H9 (cell line): ENCODE measurements around the gene LINGO1. TPM values are rescaled to one million over a fixed set of nuclear protein-coding genes. Genes with fewer than 3 reads are reported as not detected.

Experiments
- DNase-seq: peaks from one replicate; pipeline ENCODE4 v3.0.0-alpha.2; 2017
- H2AFZ ChIP-seq: one replicate; pipeline ENCODE4 v1.6.1; 2013; ENCODE audit warnings: mild to moderate bottlenecking, low read length, control low read depth, moderate library complexity
- H2AK5ac ChIP-seq: 2 replicates; pipeline ENCODE4 v1.6.1; 2013; ENCODE audit warnings: low read length, control low read depth, mixed read lengths; ENCODE audit not compliant: insufficient read length
- H2BK120ac ChIP-seq: one replicate; pipeline ENCODE4 v1.6.1; 2013; ENCODE audit warnings: low read depth, mild to moderate bottlenecking, low read length, control low read depth, inconsistent platforms; ENCODE audit not compliant: poor library complexity, severe bottlenecking
- H2BK12ac ChIP-seq: 2 replicates; pipeline ENCODE4 v1.6.1; 2013; ENCODE audit warnings: low read length, control low read depth, mixed read lengths, low read depth; ENCODE audit not compliant: insufficient read length
- H2BK15ac ChIP-seq: 2 replicates; pipeline ENCODE4 v1.6.1; 2013; ENCODE audit warnings: low read depth, low read length, control low read depth
- H2BK20ac ChIP-seq: one replicate; pipeline ENCODE4 v1.6.1; 2013; ENCODE audit warnings: low read depth, mild to moderate bottlenecking, low read length, control low read depth, inconsistent platforms; ENCODE audit not compliant: poor library complexity, severe bottlenecking
- H2BK5ac ChIP-seq: 2 replicates; pipeline ENCODE4 v1.6.1; 2013; ENCODE audit warnings: low read length, control low read depth, mixed read lengths; ENCODE audit not compliant: insufficient read length
- H3K14ac ChIP-seq: 2 replicates; pipeline ENCODE4 v1.6.1; 2013; ENCODE audit warnings: low read length, control low read depth; ENCODE audit not compliant: insufficient read depth
- H3K18ac ChIP-seq: 2 replicates; pipeline ENCODE4 v1.6.1; 2013; ENCODE audit warnings: low read depth, mild to moderate bottlenecking, mixed read lengths, low read length, control low read depth; ENCODE audit not compliant: insufficient read length
- H3K23ac ChIP-seq: 2 replicates; pipeline ENCODE4 v1.6.1; 2013; ENCODE audit warnings: low read length, control low read depth, mixed read lengths, low read depth; ENCODE audit not compliant: insufficient read length
- H3K23me2 ChIP-seq: 2 replicates; pipeline ENCODE4 v1.6.1; 2013; ENCODE audit warnings: low read depth, mild to moderate bottlenecking, mixed read lengths, low read length, control low read depth; ENCODE audit not compliant: insufficient read length, poor library complexity, severe bottlenecking
- H3K27ac ChIP-seq: 2 replicates; pipeline ENCODE4 v1.5.1; 2013; ENCODE audit warnings: low read length, control low read depth, mixed read lengths, low read depth; ENCODE audit not compliant: insufficient read length
- H3K27me3 ChIP-seq: 2 replicates; pipeline ENCODE4 v1.6.1; 2013; ENCODE audit warnings: low read length, control low read depth, inconsistent platforms; ENCODE audit not compliant: insufficient read depth
- H3K4ac ChIP-seq: 2 replicates; pipeline ENCODE4 v1.6.1; 2013; ENCODE audit warnings: low read depth, mild to moderate bottlenecking, control low read depth, inconsistent platforms, low read length, moderate library complexity
- H3K4me1 ChIP-seq: 2 replicates; pipeline ENCODE4 v1.6.1; 2013; ENCODE audit warnings: low read length, control low read depth, inconsistent platforms; ENCODE audit not compliant: insufficient read depth
- H3K4me2 ChIP-seq: 2 replicates; pipeline ENCODE4 v1.6.1; 2013; ENCODE audit warnings: low read length, control low read depth, mixed read lengths; ENCODE audit not compliant: insufficient read length, insufficient read depth
- H3K56ac ChIP-seq: 2 replicates; pipeline ENCODE4 v1.6.1; 2013; ENCODE audit warnings: low read depth, mild to moderate bottlenecking, mixed read lengths, low read length, control low read depth; ENCODE audit not compliant: insufficient read length
- H3K79me1 ChIP-seq: 2 replicates; pipeline ENCODE4 v1.6.1; 2013; ENCODE audit warnings: low read depth, mild to moderate bottlenecking, moderate library complexity, low read length, control low read depth, inconsistent platforms; ENCODE audit not compliant: insufficient read depth, poor library complexity, severe bottlenecking
- H3K79me2 ChIP-seq: 2 replicates; pipeline ENCODE4 v1.6.1; 2013; ENCODE audit warnings: low read length, control low read depth, inconsistent platforms; ENCODE audit not compliant: insufficient read depth
- H3K9ac ChIP-seq: 2 replicates; pipeline ENCODE4 v1.6.1; 2013; ENCODE audit warnings: low read length, control low read depth, mixed read lengths; ENCODE audit not compliant: insufficient read length; ENCODE audit errors: extremely low read depth
- H3K9me3 ChIP-seq: one replicate; pipeline ENCODE4 v1.6.1; 2013; ENCODE audit warnings: low read depth, low read length, inconsistent platforms; ENCODE audit not compliant: control insufficient read depth
- H3T11ph ChIP-seq: one replicate; pipeline ENCODE4 v1.6.1; 2013; ENCODE audit warnings: mild to moderate bottlenecking, low read length, control low read depth, inconsistent platforms
- H4K20me1 ChIP-seq: one replicate; pipeline ENCODE4 v1.6.1; 2013; ENCODE audit not compliant: control insufficient read depth, insufficient read length, insufficient read depth
- H4K5ac ChIP-seq: 2 replicates; pipeline ENCODE4 v1.6.1; 2013; ENCODE audit warnings: low read depth, mild to moderate bottlenecking, mixed read lengths, low read length, control low read depth; ENCODE audit not compliant: insufficient read length
- H4K8ac ChIP-seq: replicated peaks from 2 replicates; pipeline ENCODE4 v1.6.1; 2013; ENCODE audit warnings: low read length, control low read depth, mixed read lengths, low read depth; ENCODE audit not compliant: insufficient read length
- H4K91ac ChIP-seq: 2 replicates; pipeline ENCODE4 v1.6.1; 2013; ENCODE audit warnings: low read depth, mild to moderate bottlenecking, moderate library complexity, mixed read lengths, low read length, control low read depth; ENCODE audit not compliant: insufficient read length
- H3K27ac Mint-ChIP-seq, 3 experiments: 2 replicates in 2 of 3; 3 replicates in 1 of 3; pipeline ENCODE4 v1.8.0; 2020 to 2021; ENCODE audit warnings: mixed read lengths in 3 of 3, mild to moderate bottlenecking in 1 of 3, moderate library complexity in 1 of 3
- H3K27me3 Mint-ChIP-seq: 2 replicates; pipeline ENCODE4 v1.8.0; 2021; ENCODE audit warnings: low read depth, mild to moderate bottlenecking, moderate library complexity, mixed read lengths
- H3K36me3 Mint-ChIP-seq, 3 experiments: 2 replicates in 2 of 3; 3 replicates in 1 of 3; pipeline ENCODE4 v1.8.0; 2020 to 2021; ENCODE audit warnings: low read depth in 3 of 3, mixed read lengths in 3 of 3; ENCODE audit not compliant: insufficient read depth in 1 of 3
- H3K4me1 Mint-ChIP-seq, 2 experiments: 2 replicates each; pipeline ENCODE4 v1.8.0; 2020; ENCODE audit warnings: mixed read lengths in 2 of 2
- H3K4me3 Mint-ChIP-seq, 2 experiments: 2 replicates in 1 of 2; 3 replicates in 1 of 2; pipeline ENCODE4 v1.8.0; 2020 to 2021; ENCODE audit warnings: mild to moderate bottlenecking in 2 of 2, mixed read lengths in 2 of 2, moderate library complexity in 1 of 2
- H3K9me3 Mint-ChIP-seq, 2 experiments: 2 replicates in 1 of 2; 3 replicates in 1 of 2; pipeline ENCODE4 v1.8.0; 2020; ENCODE audit warnings: mild to moderate bottlenecking in 2 of 2, mixed read lengths in 2 of 2, moderate library complexity in 1 of 2
- WGBS: extraction: QIAGEN DNeasy Blood & Tissue Kit; methylation state at CpG from one replicate; pipeline ENCODE4 v1.1.7; 2013; ENCODE audit warnings: missing lambda C conversion rate, low lambda C conversion rate, mixed read lengths; ENCODE audit not compliant: insufficient read length; ENCODE audit errors: extremely low coverage; 5-methylcytosine and 5-hydroxymethylcytosine counted together
- total RNA-seq: library from RNA; stranded (reverse); gene quantifications from 2 replicates; pipeline ENCODE4 v1.2.1, GENCODE V29; 2021
- TF ChIP-seq, protein P1 (sequence below): fragments of 200-600 bp; sonication (generic); conservative IDR thresholded peaks from 3 replicates; pipeline ENCODE4 v1.8.0; 2021; ENCODE audit warnings: antibody characterized with exemption, mild to moderate bottlenecking

The LINGO1 gene
- total RNA-seq, 1 experiment from 2014 or later = 41.6 TPM

DNA sequence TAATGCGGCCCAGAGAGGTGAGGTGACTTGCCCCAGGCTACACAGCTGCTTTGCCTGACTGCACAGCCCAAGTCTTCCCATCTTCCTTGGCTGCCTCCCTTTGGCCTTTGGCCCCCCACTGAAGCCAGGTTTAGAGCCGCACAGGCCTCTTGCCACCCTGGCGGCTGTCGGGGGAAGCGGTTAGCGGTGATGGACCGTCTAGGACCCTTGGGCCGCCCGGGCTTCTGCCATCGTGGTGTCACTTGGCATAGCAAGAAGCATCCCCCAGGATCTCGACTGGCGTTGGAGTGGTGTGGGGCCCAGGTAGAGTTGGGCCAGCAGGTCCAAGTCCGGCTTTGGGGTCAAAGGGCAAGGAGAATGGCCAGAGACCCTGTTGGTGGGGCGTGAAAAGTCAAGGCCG is 61.0 kb downstream of the LINGO1 start:
- Histone ChIP-seq H3K27me3 (no peaks in the 10 kb centered on the region), H3K79me1 (no peaks in the 10 kb centered on the region), H2AFZ (no peak overlapping the region), H3K14ac (no peak overlapping the region), H2BK12ac (no peak overlapping the region), H4K91ac (no peak overlapping the region), H3K4ac (no peak overlapping the region), H4K8ac (no peak overlapping the region), H2BK120ac (no peak overlapping the region), H3K23me2 (no peaks in the 10 kb centered on the region), H2BK20ac (no peak overlapping the region), H3K23ac (no peak overlapping the region), H3K79me2 (no peaks in the 10 kb centered on the region), H4K5ac (no peak overlapping the region), H3K4me2 (no peak overlapping the region), H3K27ac (no peak overlapping the region), H4K20me1 (no peaks in the 10 kb centered on the region), H3K9me3 (no peaks in the 10 kb centered on the region), H2BK15ac (no peak overlapping the region), H3K56ac (no peak overlapping the region), H3K18ac (no peak overlapping the region), H3K9ac (no peak overlapping the region), H3K4me1 (0 out of 2 replicates have a peak, but pooled peaks cover 3% of the 10 kb centered on the region), H2AK5ac (no peak overlapping the region), H2BK5ac (no peak overlapping the region), H3T11ph (no peak overlapping the region)
- H3K27me3 Mint-ChIP-seq = peaks cover 6% of the 10 kb centered on the region
- H3K36me3 Mint-ChIP-seq = no peaks in the 10 kb centered on the region
- H3K9me3 Mint-ChIP-seq = no peaks in the 10 kb centered on the region
- no CpG with 5 or more reads among the region's 15 CpGs for WGBS
- no peak overlapping the region for H3K27ac Mint-ChIP-seq
- DNase-seq = no peak
- H3K4me1 Mint-ChIP-seq = peaks cover 28 to 29% of the 10 kb centered on the region in 2 experiments
- no peak overlapping the region for H3K4me3 Mint-ChIP-seq
- TF ChIP-seq, protein P1, sequence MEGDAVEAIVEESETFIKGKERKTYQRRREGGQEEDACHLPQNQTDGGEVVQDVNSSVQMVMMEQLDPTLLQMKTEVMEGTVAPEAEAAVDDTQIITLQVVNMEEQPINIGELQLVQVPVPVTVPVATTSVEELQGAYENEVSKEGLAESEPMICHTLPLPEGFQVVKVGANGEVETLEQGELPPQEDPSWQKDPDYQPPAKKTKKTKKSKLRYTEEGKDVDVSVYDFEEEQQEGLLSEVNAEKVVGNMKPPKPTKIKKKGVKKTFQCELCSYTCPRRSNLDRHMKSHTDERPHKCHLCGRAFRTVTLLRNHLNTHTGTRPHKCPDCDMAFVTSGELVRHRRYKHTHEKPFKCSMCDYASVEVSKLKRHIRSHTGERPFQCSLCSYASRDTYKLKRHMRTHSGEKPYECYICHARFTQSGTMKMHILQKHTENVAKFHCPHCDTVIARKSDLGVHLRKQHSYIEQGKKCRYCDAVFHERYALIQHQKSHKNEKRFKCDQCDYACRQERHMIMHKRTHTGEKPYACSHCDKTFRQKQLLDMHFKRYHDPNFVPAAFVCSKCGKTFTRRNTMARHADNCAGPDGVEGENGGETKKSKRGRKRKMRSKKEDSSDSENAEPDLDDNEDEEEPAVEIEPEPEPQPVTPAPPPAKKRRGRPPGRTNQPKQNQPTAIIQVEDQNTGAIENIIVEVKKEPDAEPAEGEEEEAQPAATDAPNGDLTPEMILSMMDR = no peak
